HG03064 (cell line): Measurements from ENCODE around the gene AFG3L2.

ENCODE experiments used
- ATAC-seq: cut with Tn5 transposase; IDR thresholded peaks from one replicate; pipeline ENCODE4 v1.9.1; 2021; ENCODE audit warnings: low read depth; ENCODE audit not compliant: unreplicated experiment

AFG3L2 gene

DNA sequence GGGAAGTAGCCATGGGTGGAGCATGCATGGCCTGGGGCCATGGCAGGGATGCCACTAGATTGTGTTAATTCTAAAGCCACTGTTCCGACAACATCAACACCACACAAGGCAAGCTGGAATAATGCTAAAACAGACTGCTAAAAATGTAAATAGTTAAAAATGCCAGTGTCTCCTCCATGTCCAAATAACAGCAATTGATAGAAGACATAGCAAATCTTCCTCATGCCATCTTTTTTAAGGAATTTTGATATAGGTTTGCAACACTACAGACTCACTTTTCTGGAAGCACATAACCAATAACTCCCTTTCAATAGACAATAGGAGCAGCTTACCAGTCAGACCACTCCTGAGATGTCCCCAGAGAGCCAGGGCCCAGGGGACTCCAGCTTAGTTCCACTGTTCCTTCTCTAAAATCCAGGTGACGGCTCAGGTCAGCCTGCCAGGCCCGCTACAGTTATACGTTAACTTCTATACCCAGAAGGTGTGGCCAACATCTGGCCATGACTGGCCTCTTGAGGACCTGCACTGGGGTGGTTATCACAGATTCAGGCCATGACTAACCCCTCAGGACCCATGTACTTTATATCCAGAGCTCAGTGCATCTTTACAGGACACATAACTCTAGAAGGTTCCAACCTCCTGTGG is 48.7 kb downstream of the AFG3L2 start:
- ATAC-seq: no peak

DNA sequence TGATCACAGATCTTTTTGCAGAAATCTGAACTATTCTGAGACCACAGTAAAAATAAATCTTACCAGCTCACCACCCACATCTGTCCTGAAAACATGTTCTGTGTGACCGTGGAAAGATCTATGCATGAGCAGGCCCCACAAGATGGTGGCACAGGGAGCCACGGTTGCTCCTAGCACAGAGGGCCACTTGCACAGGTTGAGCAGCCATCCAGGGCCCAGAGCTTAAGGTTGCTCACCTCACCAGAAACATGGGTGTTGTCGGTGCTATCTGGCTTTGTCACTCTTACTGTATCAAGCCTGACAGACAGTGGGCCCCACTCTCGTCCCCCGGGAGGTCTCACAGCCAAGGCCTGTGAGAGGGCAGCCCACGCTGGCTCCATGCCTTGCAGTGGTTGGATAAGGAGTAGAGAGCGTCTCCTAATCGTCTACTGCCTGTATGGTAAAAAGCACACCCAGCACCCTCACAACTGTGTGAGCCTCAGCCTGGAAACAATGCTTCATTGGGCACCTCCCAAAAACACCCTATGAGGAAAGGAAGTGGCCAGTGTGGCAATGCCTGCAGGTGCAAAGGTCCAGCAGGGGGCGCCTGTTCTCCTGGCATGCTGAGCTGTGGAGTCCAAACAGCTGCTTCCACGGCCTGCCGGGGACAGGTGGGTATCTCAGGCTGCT is 49.4 kb downstream of the AFG3L2 start:
- no peak for ATAC-seq

DNA sequence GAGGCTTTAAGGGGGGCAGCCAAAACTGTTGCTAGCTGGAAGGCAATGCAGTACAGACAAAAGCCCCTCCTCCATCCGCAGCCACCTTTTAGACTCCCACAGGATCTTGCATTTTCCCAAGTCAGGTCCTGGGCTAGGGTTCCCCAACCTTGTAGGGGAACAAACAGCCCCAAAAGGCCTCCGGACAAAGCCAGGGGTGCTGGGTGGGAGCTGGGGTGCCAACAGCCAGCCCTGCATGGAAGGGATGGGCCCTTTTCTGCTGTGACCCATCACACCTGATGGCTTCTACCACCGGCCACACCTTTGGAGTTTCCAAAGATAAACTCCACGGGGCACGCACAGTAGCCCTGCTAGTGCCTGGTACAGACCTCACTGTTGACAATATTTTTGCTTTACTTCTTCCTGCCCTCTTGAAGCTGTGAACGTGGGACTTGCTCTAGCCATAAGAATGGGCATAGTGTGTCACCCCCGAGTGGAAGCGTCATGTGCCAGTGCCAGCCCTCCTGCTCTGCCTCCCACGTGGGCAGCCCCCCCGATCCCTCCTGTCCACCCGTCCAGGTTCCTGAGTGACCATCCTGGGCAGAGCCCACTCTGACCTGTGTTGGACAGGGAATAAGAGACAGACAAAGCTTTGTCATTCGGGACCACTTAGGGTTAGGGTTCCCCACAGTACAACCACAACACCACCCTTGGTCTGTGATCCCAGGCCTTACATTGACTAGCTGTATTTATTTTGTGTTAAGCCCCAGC is 50.1 kb downstream of the AFG3L2 start:
- no peak for ATAC-seq

DNA sequence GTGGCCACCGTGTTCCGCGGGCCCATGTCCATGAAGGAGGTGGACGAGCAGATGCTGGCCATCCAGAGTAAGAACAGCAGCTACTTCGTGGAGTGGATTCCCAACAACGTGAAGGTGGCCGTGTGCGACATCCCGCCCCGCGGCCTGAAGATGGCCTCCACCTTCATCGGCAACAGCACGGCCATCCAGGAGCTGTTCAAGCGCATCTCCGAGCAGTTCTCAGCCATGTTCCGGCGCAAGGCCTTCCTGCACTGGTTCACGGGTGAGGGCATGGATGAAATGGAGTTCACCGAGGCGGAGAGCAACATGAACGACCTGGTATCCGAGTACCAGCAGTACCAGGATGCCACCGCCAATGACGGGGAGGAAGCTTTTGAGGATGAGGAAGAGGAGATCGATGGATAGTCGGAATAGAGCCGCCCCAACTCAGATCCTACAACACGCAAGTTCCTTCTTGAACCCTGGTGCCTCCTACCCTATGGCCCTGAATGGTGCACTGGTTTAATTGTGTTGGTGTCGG is 51.2 kb downstream of the AFG3L2 start:
- no peak for ATAC-seq

DNA sequence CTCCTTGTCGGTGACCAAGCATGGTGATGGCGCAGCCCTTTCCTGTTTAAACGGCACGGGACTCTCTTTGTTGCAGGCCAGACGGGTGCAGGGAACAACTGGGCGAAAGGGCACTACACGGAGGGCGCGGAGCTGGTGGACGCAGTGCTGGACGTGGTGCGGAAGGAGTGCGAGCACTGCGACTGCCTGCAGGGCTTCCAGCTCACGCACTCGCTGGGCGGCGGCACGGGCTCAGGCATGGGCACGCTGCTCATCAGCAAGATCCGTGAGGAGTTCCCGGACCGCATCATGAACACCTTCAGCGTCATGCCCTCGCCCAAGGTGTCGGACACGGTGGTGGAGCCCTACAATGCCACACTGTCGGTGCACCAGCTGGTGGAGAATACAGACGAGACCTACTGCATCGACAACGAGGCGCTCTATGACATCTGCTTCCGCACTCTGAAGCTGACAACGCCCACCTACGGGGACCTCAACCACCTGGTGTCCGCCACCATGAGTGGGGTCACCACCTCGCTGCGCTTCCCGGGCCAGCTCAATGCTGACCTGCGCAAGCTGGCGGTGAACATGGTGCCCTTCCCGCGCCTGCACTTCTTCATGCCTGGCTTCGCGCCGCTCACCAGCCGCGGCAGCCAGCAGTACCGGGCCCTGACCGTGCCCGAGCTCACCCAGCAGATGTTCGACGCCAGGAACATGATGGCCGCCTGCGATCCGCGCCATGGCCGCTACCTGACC is 51.9 kb downstream of the AFG3L2 start:
- no peak for ATAC-seq

DNA sequence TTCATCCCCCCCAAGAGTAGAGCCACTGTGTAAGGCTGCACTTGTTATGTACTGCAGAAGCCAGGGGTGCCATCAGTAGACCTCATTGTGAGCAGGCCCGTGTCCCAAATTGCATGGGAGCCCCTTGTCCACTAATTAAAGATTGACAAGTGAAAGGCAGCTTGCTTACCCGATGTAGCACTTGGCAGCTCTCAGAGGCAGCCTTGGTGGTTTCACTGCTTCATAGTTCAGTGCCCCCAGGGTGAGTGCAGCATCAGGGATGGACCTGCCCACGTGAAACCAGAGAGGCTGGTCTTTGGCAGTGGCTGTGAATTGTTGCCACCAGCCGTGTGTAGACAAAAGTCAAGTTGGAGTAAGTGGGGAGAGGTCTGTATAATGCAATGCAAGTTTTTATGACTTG is 55.7 kb downstream of the AFG3L2 start:
- peak; percentile 48 for ATAC-seq

DNA sequence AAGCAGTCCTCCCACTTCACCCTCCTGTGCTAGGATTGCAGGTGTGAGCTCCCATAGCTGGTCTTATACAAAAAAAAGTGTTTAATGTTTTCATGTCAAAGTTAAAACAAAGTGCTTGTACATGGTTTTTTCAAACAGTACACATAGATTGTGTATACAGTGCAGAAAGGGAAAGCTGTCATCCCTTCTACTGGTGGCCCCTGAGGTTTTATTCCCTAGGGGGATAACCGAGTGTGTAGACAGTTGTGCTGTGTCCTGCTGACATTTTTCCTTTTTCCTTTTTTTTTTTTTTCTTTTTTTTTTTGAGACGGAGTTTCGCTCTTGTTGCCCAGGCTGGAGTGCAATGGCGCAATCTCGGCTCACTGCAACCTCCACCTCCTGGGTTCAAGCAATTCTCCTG is 58.2 kb downstream of the AFG3L2 start:
- ATAC-seq: no peak

DNA sequence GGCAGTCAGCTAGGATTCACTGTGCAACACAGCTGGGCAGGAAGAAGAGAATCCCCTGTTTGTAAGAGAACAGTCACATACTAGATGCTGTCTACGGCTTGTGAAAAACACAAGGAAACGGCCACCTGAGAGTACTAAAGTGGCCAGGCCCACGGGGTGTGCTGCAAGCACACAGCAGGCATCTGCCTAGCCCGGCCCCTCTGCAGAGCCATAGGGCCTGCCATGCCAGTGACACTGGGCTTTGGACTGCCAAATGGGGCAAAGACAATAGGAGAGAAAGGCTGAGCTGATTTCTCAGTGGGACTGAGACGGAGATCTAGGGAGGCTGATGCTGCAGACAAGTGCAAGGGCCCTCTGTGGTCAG is 58.7 kb downstream of the AFG3L2 start:
- ATAC-seq: no peak

DNA sequence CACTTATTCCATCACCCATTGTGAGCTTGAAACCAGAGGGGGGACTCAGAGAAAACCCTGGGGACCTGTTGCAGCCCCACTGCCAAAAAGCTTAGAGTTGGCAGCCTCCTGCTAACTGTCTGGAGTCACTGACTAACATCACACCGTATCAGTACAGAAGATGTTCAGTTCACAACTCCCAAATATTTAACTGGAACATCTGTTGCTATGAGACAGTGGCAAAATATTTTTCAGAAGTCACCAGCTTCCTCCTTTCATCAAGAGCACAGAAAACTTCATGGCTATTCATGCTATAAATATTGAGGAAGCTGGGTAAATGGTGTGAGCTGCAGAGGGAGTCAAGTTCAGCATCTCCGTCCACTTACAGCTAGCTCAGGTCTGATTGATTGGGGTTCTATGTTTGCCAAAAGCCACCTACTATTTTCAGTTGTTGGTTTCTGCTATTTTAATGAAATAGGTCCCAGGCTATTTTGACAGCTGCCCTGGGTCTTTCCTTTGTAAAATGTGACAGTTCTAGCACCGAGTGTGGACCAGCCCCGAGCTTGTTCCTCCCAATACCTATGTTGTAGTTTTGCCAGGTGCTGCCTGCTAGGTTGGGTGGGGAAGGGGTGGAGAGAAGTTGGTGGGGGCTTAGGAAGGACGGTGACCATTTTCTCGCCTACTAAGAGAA is 59.2 kb downstream of the AFG3L2 start:
- ATAC-seq: no peak

DNA sequence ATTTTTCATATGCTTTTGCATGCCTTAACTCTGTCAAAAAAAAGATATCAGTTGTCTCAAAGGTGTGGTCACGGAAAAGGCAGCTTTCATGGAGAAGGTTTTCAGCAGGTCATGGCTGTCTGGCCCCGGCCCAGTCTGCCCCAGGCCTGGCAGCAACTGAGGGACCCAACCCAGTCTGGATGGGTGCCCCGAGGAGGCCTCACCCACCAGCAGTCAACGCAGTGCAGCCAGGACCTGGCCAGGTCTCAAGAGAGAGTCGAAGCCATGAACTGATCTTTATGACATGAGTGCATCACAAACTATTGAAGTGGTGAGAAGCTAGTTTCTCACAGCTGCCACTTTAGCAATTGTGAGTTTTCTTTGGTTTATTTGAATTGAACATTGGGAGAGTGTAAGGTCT is 61.1 kb downstream of the AFG3L2 start:
- no peak for ATAC-seq

DNA sequence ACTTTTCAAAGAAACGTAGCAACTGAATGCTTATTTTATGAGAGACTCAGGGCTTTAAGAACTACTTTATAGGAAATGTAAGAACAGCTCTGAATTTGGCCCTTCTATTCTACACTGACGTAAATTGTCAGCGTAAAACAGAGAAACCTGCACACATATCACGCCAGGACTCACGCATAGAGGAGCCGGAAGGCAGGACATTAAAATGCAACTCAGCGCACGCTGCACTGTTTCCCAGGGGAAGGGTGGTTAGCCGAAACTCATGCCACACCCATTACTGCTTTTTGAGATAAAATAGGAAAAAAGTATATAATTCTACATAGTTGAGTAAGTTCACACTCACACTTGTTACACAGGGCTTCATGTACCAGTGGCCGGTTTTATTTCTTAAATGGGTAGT is 61.5 kb downstream of the AFG3L2 start:
- ATAC-seq: no peak

DNA sequence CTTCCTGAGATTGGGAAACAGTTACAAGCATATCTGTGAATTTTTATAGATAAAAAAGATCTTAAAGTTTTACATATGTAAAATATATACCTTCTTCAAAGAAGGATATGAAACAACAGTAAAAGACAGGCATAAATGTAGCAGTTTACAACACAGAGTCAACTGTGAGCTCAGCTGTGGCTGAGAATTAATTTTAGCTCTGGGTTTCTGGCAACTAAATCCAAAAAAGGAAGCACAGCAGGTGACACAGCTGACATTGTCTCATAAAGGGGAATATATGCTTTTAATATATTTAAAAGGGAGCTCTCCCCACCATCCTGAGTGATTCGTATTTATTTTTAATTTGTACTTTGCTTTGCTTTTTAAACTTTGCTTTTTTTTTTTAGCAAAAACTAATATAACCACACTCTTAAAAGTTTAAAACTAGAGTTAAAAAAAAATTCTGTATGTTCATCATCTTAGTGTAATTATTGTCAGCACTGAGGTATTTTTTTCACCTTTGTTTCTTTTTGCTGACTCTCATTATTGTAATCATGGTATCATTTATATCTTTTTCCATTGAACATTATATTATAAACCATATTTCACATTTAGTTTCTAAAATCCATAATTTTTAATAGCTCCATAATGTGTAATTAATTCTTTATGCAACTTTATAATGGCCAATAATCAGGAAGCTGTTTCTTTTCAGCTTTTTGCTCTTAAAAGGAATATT is 62.3 kb downstream of the AFG3L2 start:
- ATAC-seq: no peak

DNA sequence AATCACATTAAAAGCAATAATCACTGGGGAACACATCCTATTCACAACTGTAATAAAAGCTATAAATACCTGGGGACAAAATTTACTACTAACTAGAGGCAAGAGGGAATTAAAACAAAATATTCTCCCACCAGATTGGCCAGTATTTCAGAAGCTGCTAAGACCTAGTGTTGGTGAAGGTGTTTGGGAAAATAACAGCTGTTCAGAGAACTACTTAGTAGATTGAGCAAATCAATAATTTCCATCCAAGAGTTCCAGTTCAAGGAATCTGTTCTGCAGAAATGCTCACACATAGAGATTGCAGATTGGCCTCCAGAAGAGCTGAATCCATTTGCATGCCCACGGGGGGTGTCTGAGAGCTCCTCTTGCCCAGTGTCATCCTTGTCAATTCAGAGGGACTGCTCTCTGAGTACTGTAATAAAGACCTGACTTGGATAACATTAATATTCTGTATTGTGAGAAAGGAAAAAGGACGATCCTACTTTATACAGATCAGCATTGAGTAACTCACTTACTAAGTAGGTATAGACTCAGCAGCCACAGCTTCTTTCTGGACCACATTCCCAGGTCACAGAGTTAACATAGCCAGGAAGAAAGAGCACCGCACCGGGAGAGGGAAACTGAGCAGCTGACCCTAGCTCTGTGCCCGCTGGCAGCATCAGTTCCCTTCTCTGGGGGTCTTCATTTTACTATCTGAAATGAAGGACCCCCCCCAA is 63.3 kb downstream of the AFG3L2 start:
- ATAC-seq: no peak

DNA sequence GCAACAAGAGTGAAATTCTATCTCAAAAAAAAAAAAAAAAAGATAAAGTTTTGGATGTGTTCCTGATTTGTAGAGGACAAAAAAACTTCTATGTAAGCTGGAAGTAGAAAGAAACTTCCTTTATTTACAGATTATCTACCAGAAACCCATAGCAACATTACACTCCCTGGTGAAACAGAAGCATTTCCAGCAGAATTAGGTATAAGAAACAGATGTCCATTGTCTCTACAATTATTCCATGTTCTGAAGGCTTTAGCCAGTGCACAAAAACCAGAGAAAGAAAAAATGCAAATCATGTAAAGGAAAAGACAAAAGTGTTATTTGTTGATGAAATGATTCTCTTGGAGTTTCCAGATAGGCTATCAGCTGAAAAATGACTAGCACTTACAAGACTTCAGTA is 64.1 kb downstream of the AFG3L2 start:
- ATAC-seq: no peak

DNA sequence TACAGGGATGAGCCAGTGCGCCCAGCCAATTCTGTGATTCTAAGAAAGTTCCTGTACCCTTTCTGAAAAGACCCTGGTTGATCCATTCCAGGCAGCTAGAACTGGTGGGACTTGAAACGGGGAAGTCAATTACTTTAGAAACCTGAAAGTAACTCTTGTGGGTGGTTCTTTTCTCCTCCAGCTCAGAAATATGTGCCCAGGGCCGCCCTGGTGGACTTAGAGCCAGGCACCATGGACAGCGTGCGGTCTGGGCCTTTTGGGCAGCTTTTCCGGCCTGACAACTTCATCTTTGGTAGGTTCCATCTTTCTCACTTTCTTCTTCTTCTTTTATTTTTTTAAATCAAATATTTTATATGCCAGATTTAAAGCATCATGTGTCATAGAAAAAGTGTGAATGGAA is 66.3 kb downstream of the AFG3L2 start:
- ATAC-seq: no peak

DNA sequence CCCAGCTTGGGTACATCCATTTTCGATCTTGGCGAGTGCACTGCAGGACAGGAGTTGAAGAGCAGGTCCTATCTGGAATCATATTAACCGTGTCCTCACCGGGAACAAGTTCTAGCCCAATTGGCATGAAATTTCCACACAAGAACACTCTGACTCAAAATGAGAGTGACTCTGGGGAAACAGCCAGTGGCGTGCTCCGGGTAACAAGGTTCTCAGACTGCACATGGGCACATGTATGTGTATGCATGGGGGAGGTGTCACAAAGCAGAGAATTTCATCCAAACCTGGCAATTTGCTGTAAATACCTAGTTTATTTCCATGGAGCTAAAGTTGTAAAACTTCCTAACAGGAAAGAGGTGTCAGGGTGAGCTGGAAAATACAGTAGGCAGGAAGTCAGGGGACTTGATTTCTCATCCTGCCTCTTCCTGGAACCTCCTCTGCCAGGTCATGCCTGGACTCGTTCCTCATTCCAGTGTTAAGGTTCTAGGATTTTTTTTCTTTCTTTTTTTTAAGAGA is 67.3 kb downstream of the AFG3L2 start:
- no peak for ATAC-seq

DNA sequence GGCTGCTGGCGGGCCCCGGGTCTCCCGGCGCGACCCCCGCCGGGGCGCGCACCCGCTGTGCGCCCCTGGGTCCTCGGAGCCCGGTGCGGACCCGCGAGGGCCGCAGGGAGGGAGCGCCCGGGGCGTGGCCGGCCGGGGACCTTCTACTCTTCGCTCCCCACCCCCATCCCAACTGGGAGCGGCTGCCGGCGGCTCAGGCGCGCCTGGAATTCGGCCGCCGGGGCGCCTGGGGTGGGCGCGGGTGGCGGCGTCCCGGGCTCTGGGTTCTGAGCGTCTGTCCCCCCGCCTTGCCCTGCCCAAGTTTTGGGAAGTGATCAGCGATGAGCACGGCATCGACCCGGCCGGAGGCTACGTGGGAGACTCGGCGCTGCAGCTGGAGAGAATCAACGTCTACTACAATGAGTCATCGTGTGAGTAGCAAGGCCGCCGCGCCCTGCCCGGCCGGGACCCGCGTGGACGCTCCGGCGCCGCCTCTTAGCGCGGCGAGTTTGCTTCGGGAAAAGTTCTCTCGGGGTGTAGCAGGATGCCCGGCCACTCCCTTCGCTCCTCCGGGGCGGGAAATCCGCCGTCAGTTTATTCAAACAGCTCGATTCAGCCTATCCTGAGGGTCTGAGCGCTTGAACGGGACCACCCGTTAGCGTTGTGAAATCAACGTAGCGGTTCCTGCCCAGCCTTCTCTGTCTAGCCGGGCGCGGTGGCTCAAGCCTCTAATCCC is 68.5 kb downstream of the AFG3L2 start:
- peak; percentile 45 for ATAC-seq

DNA sequence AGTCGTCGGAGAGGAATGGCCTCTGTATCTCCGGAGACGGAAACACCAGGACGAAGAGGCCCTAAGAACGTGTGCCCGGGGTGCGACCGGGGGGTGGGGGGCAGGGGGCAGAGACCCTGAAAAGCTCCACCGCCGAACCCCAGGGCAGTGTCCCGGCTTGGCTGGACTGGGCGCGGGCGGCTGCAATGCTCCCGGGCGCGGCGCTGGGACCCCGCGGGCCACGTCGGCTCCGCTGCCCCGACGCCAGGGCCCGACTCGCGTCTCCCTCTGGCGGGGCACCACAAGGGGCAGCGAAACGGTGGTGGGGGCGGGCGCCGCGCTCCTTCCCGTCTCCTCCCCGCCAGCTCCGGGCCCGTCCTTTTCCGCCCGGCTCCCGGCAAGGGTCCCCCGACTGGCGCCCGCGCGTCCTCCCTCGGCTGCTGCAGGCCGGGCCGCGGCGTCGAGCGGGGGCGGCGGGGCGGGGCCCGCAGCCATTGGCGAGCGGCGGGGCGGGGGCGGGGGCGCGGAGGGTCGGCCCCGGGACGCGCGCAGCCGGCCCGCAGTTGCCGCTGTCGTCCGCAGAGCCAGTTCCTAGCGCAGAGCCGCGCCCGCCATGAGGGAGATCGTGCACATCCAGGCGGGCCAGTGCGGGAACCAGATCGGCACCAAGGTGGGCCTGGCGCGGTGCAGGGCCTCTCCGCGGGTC is 69.2 kb downstream of the AFG3L2 start, which contains the start of gene TUBB6:
TSS of gene TUBB6 (plus strand) at position 541 of the 685 bp plus-strand sequence. CDS start at position 593, 52 bp downstream.
- peak; percentile 43 for ATAC-seq
